G401 (cell line): ENCODE data around the gene NAPA. TPM values are rescaled to one million over a fixed set of nuclear protein-coding genes. Genes with fewer than 3 reads are reported as not detected.
A peak's percentile ranks its signal among the peaks of the same experiment; 100 is the strongest.

Source experiments
- DNase-seq: peaks from one replicate; pipeline ENCODE4 v3.0.0-alpha.2; 2015; ENCODE audit warnings: low spot score
- in situ Hi-C: cut with HindIII; loops from 2 replicates; pipeline ENCODE4 v1.10.0; 2016; ENCODE audit warnings: low sequenced_read_pairs, mixed read lengths
- total RNA-seq: library from RNA; depleted of rRNA; stranded (reverse); fragments of >200 nt; shearing (Covaris generic); gene quantifications from 2 replicates; pipeline ENCODE4 v1.2.3, GENCODE V29; 2014

NAPA gene
- total RNA-seq, 1 experiment from 2014 or later = 75.9 TPM

DNA sequence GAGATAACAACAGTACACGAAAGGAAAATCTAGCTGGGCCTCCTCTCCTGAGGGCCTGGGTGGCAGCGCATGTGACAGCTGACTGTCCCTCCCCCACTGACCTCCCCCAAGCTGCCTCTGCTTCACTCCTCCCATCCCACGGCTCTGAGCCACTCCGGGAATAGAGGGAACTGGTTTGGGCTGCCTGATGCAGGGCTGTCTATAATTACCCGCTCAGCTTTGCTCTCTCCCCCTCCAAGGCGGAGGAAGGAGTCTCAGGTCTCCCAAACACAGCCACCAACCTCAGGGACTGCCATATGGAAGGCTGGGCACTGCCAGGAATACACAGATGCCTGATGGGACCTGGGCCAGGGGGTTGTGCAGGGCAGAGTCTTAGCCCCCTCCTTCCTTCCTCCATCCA is 7.9 kb downstream of the NAPA start:
- DNase-seq = peak; percentile 95
- in situ Hi-C loops = no loop called here

DNA sequence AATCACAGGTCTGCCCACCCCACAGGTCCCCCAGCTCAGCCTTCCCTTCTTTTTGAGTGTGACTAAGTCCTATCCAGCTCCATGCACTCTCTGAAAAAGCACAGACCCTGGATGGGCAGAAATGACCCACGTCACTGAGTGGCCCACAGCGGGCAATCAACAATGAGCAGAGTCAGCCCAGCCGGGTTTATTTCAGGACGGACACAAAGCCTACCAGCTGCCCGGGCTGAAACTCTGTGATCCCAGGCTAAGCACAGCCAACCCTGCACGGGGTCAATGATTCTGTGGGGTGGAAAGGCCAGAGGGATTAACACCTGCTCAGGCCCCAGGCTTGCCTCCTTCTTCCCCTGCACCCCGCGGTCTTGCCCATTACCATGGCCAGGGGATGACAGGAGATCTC is 8.4 kb downstream of the NAPA start:
- no peak for DNase-seq
- in situ Hi-C loops = no loop called here

DNA sequence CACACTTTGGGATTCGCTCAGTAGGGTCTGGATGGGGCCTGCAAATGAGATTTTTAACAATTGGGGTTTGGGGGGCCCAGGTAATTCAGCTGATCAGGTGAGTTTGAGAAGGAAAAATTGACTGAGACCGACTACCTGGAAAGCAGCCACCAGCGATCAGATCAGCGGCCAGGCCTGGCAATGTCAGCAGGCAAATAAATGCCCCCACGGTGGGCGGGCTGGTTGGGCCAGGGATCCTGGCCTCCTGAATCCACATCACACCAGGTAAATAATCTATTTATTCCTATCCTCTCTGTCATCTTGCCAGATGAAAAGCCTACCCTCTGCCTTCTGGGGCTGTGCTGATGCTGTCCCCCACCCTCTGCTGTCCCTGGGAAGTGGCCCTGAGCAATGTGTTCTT is 9.4 kb downstream of the NAPA start:
- DNase-seq = no peak
- in situ Hi-C loops = no loop called here

DNA sequence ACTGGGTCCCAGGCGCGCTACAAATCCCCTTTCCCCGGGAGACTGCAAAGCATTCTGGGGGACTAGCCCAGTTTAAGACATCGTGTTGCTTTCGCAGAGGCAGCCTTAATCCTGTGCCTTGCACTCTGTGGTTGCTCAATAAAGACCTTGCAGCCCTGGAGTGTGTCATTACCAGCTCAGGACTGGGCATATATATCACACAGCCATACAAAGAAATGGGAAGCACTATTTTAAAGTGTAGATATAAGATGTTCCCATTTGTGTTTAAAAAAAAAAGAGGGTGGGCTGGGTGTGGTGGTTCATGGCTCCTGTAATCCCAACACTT is 11.1 kb downstream of the NAPA start:
- DNase-seq = no peak
- in situ Hi-C loops = no loop called here

DNA sequence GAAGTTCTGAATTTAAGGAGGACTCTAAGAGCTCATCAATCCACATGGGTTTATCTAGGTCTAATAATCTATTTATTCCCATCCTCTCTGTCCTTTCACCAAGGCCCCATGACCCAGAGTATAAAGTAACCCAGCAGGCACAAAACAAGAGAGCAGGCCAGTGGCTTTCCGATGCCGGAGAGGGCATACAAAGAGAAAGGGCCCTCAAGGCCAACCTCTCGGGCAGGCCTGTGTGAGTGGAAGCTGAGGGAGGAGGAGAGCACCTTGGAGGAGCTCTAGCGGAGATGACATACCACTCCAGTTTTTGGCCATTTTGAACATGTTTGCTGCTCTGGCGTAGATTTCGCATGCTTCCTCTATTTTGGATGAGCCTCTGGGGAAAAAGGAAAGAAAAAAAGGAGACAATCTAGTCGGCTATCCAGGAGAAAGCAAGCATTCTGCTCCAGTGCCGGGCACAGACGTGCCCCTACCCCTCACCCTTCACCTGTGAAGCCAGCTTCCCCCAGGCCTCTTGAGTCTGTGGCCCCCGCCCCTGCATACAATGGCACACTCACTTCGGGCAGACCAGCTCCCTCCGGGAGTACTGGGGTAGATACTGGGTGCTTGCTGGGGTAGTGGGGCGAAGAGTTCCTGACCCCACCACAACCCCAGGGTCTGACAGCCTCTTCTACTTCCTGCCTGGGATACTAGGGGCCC is 11.6 kb downstream of the NAPA start:
- DNase-seq = no peak
- in situ Hi-C loops = no loop called here

DNA sequence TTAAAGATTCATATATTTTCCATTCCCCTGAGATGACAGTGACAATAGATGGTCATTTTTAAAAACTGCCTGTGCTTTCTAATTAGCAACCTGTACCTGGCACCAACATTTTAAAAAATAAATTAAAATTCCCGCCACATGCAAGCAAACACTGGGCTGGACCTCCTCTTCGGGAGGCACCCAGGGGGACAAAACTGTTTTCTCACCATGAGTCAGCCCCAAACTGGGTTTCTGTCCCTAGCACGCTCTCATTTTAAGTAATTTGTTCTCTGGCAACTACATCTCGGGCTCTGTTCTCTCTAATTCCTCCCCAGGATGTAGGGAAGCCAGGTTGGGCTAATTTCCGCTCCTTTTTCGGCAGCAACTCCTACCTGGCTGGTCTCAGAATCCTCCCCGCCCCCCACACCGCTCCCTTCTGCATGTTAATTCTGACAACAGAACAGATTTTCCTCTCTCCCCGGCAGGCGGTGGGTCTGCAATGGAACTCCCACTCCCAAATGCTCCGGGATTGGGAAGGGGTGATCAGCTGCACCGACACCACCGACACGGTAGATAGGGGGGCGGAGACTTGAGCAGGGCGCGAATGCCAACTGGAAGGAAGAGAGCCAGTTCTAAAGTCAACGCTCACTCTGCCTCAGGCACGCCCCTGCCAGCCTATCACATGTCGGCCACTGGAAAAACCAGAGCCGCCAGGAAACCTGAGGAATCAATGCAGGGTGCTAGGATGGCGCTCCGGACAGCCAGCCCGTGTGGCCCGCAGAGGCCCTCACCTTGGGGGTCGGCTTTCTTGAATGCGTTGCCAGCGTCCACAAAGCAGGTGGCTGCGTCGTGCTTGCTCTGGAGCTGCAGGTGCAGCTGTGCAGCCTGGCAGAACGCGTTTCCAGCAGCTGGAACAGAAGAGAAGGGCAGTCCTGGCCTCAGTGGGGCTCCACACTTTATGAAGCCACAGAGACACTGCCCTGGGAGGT is 14.7 kb downstream of the NAPA start:
- in situ Hi-C loops = loop anchor here (5.0 kb wide), 1 partner anchor 53 kb away; no protein-coding TSS in a partner anchor
- DNase-seq = peak; percentile 96

DNA sequence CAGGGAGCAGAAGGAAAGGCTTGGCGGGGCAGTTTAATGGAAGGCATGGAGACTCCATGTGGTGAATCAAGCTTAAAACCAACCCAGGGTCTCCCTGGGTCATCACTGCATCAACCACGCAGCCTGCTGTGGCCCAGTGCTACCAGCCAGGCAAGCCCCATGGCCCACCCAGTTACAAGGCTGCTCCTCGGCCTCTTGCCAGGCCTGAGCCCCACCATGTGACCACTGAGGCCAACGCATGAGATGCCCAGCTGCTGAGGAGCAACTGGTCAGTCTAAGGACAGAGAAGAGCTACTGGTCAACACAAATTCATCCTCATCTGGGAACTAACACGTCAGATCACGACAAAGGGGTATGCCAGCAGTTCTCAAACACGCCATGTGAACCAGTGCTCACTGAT is 15.5 kb downstream of the NAPA start:
- DNase-seq = no peak
- in situ Hi-C loops = loop anchor here (5.0 kb wide), 1 partner anchor 52 kb away; no protein-coding TSS in a partner anchor

DNA sequence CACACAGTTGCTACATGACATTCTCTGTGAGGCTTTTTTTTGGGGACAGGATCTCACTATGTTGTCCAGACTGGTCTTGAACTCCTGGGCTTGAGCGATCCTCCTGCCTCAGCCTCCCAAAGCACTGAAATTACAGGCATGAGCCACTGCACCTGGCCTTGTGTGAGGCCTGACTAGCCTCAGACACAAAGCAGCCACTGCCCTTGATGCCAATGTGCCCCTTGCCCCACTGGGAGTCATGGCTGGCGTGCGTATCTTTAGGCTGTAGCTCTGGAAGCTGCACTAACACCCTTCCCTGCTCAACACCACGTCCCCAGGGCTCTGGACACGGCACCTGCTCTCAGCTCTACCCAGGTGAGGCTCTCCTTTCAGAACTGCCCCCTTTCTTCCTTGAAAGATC is 16.3 kb downstream of the NAPA start:
- DNase-seq = no peak
- in situ Hi-C loops = loop anchor here (5.0 kb wide), 1 partner anchor 51 kb away; no protein-coding TSS in a partner anchor

DNA sequence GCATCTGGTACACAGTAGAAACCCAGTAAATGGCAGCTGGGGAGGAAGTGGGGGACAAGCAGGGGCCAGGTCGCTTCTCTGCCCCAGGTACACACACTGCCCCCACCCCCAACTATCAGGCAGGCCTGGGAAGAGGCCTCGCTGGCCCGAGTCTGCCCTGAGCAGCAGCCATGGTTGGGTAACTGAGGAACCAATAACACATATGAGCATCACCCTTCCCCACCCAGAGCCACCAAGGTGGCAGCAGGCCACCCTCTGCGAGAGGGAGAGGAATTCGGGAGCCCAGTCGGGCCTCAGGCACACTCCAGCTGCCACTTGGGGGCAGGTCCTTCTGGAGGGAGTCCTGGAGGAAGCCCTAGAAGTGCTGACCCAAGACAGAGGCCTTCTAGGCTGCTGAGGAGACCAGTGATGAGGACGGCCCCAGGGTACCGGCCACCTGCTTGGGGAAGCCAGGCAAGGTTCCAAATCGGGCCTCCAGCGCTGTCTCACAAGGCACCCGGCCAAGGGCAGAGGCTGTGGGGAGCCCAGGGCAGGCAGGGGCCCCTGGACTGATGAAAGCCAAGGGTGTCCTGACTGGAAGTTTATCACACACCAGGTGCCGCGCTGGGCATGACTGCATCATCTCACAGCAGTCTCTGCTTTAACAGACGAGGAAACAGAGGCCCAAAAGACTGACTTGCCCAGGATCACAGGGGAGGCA is 16.9 kb downstream of the NAPA start:
- in situ Hi-C loops = loop anchor here (5.0 kb wide), 1 partner anchor 51 kb away; no protein-coding TSS in a partner anchor
- DNase-seq = no peak

DNA sequence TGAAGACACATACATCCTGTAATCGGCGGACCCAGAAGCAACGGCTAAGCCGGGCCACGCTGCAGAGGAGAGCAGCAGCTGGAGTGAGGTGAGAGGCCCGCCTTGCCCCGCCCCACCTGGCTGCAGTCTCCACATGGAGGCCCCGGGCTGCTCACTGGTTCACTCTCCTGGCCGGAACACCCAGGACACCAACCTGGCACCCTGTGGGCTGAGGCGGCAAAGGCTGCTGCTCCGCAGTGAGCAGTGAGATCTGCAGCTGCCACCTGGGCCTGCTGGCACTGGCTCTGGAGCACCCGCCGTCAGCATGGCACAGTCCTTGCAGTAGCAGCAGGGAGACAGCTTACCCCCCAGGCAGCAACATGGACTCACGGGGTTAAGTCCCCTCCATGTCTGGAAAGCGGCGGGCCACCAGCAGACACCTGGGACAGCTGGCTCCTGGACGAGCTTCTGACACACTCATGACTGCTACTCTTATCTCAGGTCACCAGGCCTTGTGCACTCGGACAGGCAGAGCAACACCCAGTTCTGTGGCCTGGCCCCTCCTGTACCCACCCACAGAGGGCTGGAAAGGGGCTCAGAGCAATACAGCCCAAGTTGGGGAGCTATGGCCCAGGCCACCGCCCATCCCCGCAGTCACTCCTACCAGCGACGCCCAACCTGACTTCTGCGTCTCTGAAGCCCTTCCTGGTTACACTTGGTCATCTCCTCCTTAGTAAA is 17.7 kb downstream of the NAPA start:
- peak; percentile 56 for DNase-seq
- in situ Hi-C loops = loop anchor here (5.0 kb wide), 1 partner anchor 50 kb away; no protein-coding TSS in a partner anchor

DNA sequence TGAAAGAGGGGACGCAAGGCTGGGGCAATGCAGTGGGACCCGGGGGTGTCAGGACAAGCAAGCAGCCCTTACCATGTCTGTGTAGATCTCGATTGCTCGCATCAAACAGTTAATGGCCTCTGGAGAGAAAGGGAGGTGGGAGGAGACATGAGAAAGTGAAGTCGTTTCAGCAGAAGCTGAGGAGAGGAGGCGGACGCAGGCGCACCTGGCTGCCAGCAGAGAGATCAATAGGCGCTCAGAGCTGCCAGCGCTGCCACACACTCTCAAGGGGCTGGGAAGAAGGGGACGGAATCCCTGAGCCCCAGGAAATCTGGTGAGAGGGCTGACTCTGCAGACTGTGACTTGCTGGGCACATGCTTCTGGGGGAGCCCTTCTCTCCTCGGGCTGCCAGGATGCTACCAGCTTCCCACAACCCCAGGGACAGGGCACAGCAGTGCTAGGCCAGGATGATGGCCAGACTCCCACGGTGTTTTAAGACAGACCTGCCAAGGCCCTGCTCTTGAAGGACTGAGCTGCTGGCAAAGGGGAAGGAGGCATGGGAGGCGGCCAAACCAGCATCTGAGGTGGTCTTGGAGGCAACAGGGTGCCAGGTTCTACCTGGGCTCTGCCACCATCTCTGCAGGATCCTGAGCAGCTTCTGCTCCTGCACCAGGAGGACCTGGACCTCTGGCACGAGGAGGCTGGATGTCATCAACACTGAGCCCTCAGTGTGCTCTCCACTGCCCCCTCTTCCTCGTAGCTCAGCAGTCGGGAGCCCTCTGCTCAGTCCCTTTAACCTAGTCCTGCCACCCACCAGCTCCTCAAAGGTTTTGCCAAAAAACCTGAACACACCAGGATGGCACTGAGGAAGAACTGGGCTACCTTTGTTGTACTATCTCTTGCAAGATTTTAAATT is 19.1 kb downstream of the NAPA start:
- in situ Hi-C loops = loop anchor here (5.0 kb wide), 1 partner anchor 48 kb away; no protein-coding TSS in a partner anchor
- peak; percentile 78 for DNase-seq

DNA sequence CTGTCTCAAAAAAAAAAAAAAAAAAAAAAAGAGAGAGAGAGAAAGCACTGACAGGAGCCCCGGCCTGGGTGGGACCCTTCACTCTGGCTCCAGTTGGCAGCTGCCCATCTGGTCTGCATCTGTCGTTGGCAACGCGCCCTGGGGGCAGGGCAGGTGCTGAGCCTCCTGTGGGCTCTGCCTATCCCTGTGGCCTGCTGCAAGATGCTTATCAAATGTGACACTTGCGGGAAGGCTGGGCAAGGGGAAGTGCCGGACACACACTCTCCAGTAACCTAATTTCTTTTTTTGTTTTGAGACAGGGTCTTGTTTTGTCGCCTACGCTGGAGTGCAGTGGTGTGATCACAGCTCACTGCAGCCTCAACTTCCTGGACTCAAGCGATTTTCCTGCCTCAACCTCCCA is 20.1 kb downstream of the NAPA start:
- in situ Hi-C loops = loop anchor here (5.0 kb wide), 1 partner anchor 47 kb away; no protein-coding TSS in a partner anchor
- DNase-seq = no peak

DNA sequence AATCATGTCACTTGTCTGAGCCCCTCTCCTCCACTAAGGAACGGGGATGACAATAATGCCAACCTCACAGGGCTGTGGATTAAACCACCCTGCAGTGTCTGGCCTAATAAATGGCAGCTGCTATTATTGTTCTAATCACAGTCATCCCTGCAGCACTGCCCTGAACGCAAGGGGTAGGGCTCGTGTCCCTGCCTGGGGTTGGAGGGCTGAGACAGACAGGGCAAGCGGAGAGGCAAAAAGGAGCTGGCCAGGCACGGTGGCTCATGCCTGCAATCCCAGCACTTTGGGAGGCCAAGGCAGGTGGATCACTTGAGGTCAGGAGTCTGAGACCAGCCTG is 20.7 kb downstream of the NAPA start:
- DNase-seq = no peak
- in situ Hi-C loops = no loop called here

DNA sequence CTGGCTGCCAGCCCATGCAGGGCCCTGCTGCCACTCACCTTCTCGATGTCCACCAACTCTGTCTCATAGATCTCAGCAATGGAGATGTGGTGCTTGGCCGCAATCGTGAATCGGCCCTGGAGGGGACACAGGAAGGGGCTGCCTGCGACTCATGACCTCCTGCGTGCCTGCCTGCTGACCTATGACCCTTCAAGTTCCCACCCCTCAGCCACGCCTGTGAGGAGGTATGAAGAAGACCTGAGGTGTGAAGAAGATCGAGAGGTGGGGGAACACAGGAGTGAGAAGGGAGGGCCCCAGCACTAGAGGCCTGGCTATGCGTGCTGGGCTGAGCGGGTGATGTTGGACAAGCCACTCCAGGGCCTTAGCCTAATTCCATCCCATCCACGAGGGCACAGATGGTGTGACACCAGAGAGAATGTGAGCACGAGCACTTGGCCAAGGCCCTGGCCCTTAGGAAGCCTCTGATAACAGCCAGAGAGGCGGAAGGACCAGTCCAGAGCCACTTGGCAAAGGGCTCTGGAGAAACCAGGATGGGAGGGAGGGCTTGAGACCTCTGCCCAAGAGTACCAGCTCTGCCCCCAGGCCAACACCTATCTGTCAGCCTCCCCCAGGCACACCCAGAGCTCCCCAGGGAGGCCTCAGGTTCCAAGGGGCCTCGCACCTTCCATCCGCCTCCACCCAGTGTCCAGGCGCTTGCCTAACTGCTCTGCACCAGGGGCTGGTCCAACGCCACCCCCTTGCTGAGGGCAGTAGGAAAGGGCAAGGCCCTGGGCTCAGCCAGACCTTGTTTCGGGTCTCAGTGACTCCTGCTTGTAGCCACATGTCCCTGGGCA is 21.3 kb downstream of the NAPA start:
- DNase-seq = peak; percentile 97
- in situ Hi-C loops = no loop called here

DNA sequence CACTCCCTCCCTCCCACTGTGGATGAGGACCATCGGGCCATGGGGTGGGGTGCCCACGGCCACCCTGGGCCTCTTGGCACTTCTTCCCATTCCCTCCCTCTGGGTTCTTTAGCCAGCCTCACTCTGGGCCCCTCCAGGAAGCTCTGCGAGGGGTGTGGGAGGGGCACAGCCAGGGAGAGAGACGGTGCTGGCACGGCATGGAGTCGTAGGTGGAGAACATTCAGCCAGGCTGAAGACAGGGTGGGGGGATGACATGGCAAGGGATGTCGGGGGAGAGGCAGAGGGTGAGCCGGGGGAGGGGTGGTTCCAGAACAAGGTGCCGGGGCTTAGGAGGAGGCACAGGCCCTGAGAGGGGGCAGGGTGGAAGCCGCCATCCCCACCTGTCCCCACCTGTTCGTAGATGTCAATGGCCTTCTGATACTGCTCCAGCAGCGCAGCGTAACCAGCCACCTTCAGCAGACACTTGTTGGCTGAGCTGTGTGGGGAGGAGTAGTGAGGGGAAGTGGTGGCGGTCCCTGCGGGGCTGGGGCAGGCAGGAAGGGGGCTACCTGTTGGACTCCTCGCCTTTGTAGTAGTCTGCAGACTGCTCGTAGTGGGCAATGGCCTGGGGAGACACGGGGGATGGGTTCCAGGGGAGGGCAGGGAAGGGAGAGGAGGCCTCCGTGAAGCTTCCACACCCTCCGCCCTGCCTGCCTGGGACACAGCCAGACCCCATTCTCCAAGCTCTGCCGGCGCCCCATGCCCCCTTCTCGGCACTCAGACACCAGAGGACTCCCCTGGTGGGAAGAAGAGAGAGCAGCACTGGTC is 22.1 kb downstream of the NAPA start:
- in situ Hi-C loops = no loop called here
- DNase-seq = no peak

DNA sequence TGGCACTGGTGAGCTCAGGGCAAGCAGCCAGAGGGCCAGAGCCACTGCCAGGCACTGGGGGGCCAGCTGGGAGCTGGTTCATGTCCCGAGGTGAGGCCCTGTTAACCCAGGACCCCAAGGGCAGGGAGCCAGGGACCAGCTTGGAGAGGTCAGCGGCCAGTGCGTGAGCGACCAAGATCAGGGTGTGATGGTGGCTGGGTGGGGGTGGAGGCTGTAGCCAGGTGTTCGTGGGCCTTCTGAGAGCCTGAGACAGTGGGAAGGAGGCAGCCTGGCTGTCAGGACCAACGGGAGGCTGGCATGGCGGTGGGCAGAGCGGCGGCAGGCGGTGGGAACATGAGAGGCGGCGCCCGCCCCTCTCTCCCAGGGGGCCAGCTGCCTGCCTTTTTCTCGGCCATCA is 22.7 kb downstream of the NAPA start:
- DNase-seq = no peak
- in situ Hi-C loops = no loop called here
